ENCODE data around the gene USB1. TPM values are rescaled to one million over a fixed set of nuclear protein-coding genes. Genes with fewer than 3 reads are reported as not detected.

The USB1 gene
- polyA plus RNA-seq, 2 of the 4 experiments (the other 2 are of a cell fraction) = 88.8 to 143 TPM

DNA sequence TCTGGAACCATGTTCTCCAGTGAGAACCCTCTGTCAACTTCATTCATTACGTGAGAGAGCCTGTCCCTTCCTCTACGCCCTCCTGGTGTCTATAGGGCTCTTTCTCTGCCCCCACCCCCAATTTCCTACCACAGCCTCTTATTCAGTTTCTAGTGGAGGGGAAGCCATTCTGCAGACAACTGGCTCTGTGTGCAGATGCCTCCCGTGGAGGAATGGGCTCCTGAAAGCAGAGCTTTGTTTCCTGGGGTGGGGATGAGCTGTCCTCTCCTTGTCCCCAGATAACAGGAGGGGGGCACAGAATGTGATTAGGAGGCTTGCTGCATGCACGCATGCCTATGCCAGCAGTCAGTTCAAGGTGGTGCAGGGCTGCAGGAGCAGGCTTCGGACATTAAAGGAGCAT, 55.9 kb downstream of the USB1 start (continued):
- TF ChIP-seq, protein P1, sequence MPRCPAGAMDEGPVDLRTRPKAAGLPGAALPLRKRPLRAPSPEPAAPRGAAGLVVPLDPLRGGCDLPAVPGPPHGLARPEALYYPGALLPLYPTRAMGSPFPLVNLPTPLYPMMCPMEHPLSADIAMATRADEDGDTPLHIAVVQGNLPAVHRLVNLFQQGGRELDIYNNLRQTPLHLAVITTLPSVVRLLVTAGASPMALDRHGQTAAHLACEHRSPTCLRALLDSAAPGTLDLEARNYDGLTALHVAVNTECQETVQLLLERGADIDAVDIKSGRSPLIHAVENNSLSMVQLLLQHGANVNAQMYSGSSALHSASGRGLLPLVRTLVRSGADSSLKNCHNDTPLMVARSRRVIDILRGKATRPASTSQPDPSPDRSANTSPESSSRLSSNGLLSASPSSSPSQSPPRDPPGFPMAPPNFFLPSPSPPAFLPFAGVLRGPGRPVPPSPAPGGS (IDR thresholded peaks at IDR 0.05) = no peak
- no peak for TF ChIP-seq ELK1 (IDR thresholded peaks at IDR 0.05; ENCODE audit: low read depth, low read length)

DNA sequence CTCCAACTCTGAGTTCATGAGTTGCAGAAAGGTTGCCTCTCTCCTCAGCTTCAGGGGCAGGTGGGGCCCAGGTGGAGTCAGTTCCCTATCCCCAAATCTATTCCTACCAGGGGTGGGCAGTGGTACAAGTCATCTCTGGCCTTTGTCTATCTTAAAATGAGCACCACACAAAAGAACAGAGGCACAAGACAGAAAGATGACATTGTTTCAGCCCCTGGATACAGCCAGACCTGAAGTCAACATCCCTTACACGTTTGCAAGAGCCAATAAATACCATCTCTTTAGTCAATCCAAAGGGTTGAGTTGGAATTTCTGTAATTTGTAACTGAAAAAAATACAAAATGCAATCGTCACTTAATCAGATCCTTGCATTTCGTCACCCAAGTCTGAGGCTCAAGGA, 56.6 kb downstream of the USB1 start:
- FAIRE-seq (no peak), ATAC-seq (no peak), DNase-seq (ENCODE audit: low read depth in 1 of 2, low spot score in 1 of 2) (no peak)
- Histone ChIP-seq H3K9me3 (no peaks in the 10 kb centered on the region), H3K4me2 (no peak overlapping the region), H3K27ac (no peak overlapping the region), H3K4me3 (no peak overlapping the region), H3K4me1 (no peaks in the 10 kb centered on the region)
- TF ChIP-seq ZC3H11A (IDR thresholded peaks at IDR 0.05) = no peak
- no peak for TF ChIP-seq GATA3 (IDR thresholded peaks at IDR 0.05; ENCODE audit: borderline replicate concordance)
- TF ChIP-seq MAX (IDR thresholded peaks at IDR 0.05) = no peak
- TF ChIP-seq SMC3 (IDR thresholded peaks at IDR 0.05) = no peak
- TF ChIP-seq RNF2 (IDR thresholded peaks at IDR 0.05; ENCODE audit: borderline replicate concordance, low read depth) = no peak
- TF ChIP-seq, protein P1 (IDR thresholded peaks at IDR 0.05) = no peak
- no peak for TF ChIP-seq ELK1 (IDR thresholded peaks at IDR 0.05; ENCODE audit: low read depth, low read length)
- TF ChIP-seq CHD2 (IDR thresholded peaks at IDR 0.05; ENCODE audit: low read length, partially characterized antibody) = no peak
- no peak for TF ChIP-seq POLR2AphosphoS2 (conservative IDR thresholded peaks at IDR 0.05; ENCODE audit: low read length)
- TF ChIP-seq MAZ (IDR thresholded peaks at IDR 0.05; ENCODE audit: borderline replicate concordance, low read depth, low read length) = no peak
- TF ChIP-seq TFCP2L1 (CRISPR knock-in tag; IDR thresholded peaks at IDR 0.05) = no peak
- TF ChIP-seq ZSCAN20 (CRISPR knock-in tag; IDR thresholded peaks at IDR 0.05) = no peak
- TF ChIP-seq USF2 (IDR thresholded peaks at IDR 0.05) = no peak
- 41% methylated on average over 3 of the region's 3 CpGs for WGBS (ENCODE audit: missing lambda C conversion rate)
- ChIA-PET POLR2A (interaction anchor here (2.1 kb wide), 1 partner anchor 72 kb away, joined by 4 read pairs; the partner anchor contains the start of gene CFAP20), CTCF (interaction anchor here (1.5 to 2.0 kb wide), 2 partner anchors 39 to 64 kb away, joined by 3 to 4 read pairs; no protein-coding TSS in a partner anchor)

GRCh38 chr16:58062821-58063220, 61.6 kb downstream of the USB1 start:
- ChIA-PET POLR2A (no interaction called here), CTCF (interaction anchor here (0.7 to 3.7 kb wide), 4 partner anchors 9 to 35 kb away, joined by 4 to 16 read pairs (median 4); no protein-coding TSS in a partner anchor)
- no peak for DNase-seq (ENCODE audit: low read depth in 1 of 2, low spot score in 1 of 2)
- Histone ChIP-seq H3K4me2 (no peak overlapping the region), H3K9me3 (no peaks in the 10 kb centered on the region), H3K27ac (no peak overlapping the region), H3K4me1 (no peaks in the 10 kb centered on the region), H3K4me3 (no peak overlapping the region)
- peak in 1 of 2 experiments; percentile 50; a peak in 3 of 6 replicates for ATAC-seq
- FAIRE-seq = no peak
- WGBS (ENCODE audit: missing lambda C conversion rate) = 78% methylated on average over 4 of the region's 4 CpGs
- TF ChIP-seq CHD2 (IDR thresholded peaks at IDR 0.05; ENCODE audit: low read length, partially characterized antibody) (no peak), RCOR1 (IDR thresholded peaks at IDR 0.05; ENCODE audit: low read depth, low read length) (no peak), HOXB13 (CRISPR knock-in tag; IDR thresholded peaks at IDR 0.05; ENCODE audit: low read depth) (no peak), CHD4 (IDR thresholded peaks at IDR 0.05; ENCODE audit: borderline replicate concordance) (no peak), NFE2L2 (conservative IDR thresholded peaks at IDR 0.05; ENCODE audit: low read length) (no peak), HOXB5 (CRISPR knock-in tag; IDR thresholded peaks at IDR 0.05) (no peak), SMC3 (IDR thresholded peaks at IDR 0.05) (no peak), KDM1A (IDR thresholded peaks at IDR 0.05; ENCODE audit: low read depth) (no peak), POLR2AphosphoS2 (conservative IDR thresholded peaks at IDR 0.05; ENCODE audit: low read length) (no peak)
